ELF-1 (cell line): Measurements from ENCODE around the gene ZBTB24.

Experiments used
- DNase-seq: peaks from one replicate; pipeline ENCODE4 v3.0.0-alpha.2; 2016; ENCODE audit warnings: low read depth, low spot score

Gene ZBTB24

DNA sequence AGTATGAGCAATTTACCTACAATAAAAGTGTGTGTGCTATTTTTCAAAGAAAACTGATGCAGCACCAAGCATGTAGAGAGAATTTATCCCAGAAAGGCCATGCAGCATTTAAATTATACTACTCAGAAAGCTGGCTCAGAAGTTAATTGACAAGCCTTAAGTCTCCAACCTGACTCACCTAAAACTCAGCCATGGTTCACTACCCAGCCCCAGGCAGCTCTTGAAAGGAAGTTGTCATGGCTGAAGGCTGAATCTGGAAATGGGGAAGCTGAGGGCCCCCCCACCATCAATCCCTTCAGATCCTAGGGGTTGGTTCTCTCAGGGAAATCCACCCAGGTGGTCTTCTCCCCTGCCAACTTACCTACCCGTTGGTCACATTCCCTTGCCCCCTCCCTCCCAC lies 62.3 kb downstream of the ZBTB24 start:
- no peak for DNase-seq

GRCh38 chr6:109417646-109418045 lies 65.4 kb downstream of the ZBTB24 start:
- no peak for DNase-seq
